Measurements from ENCODE around the gene ANXA6.

- TF ChIP-seq, protein P1, sequence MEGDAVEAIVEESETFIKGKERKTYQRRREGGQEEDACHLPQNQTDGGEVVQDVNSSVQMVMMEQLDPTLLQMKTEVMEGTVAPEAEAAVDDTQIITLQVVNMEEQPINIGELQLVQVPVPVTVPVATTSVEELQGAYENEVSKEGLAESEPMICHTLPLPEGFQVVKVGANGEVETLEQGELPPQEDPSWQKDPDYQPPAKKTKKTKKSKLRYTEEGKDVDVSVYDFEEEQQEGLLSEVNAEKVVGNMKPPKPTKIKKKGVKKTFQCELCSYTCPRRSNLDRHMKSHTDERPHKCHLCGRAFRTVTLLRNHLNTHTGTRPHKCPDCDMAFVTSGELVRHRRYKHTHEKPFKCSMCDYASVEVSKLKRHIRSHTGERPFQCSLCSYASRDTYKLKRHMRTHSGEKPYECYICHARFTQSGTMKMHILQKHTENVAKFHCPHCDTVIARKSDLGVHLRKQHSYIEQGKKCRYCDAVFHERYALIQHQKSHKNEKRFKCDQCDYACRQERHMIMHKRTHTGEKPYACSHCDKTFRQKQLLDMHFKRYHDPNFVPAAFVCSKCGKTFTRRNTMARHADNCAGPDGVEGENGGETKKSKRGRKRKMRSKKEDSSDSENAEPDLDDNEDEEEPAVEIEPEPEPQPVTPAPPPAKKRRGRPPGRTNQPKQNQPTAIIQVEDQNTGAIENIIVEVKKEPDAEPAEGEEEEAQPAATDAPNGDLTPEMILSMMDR (IDR thresholded peaks at IDR 0.05; ENCODE audit: borderline replicate concordance, extremely low read depth, low read length, poor library complexity, severe bottlenecking) = no peak
- TF ChIP-seq EZH2 (IDR thresholded peaks at IDR 0.05; ENCODE audit: borderline replicate concordance, low read depth, low read length, severe bottlenecking) = no peak
Measured at GRCh38 chr5:151077419-151077818, 80.2 kb downstream of the ANXA6 start.
